OCI-LY3 (cell line): Measurements from ENCODE around the gene PSMA1.

Source experiments
- H2AFZ ChIP-seq: fragments of 200-600, 300-600 bp; shearing (Covaris generic); 2 replicates; pipeline ENCODE4 v1.6.0; 2014; ENCODE audit warnings: antibody characterized with exemption, low read depth, low read length
- H3K27ac ChIP-seq: fragments of 200-600, 300-600 bp; sonication (generic); 2 replicates; pipeline ENCODE4 v1.5.1; 2014; ENCODE audit warnings: mild to moderate bottlenecking, low read length, moderate library complexity, mixed read lengths
- H3K27me3 ChIP-seq: fragments of 200-600, 300-600 bp; sonication (generic); 2 replicates; pipeline ENCODE4 v1.6.1; 2014; ENCODE audit warnings: low read depth, low read length, mixed read lengths
- H3K36me3 ChIP-seq: fragments of 200-600, 300-600 bp; sonication (generic); replicated peaks from 2 replicates; pipeline ENCODE3; 2014; ENCODE audit warnings: low read depth, low read length, mixed read lengths
- H3K4me1 ChIP-seq: fragments of 300-600, 200-600 bp; sonication (generic); 2 replicates; pipeline ENCODE4 v1.6.1; 2014; ENCODE audit warnings: low read length, mixed read lengths
- H3K4me2 ChIP-seq: fragments of 200-600, 300-600 bp; sonication (generic); 2 replicates; pipeline ENCODE4 v1.6.1; 2014; ENCODE audit warnings: low read length, mixed read lengths
- H3K4me3 ChIP-seq: fragments of 300-600, 200-600 bp; sonication (generic); 2 replicates; pipeline ENCODE4 v1.5.1; 2014; ENCODE audit warnings: antibody characterized with exemption, mild to moderate bottlenecking, low read length, moderate library complexity
- H3K79me2 ChIP-seq: fragments of 300-600, 200-600 bp; shearing (Covaris generic); 2 replicates; pipeline ENCODE4 v1.6.1; 2014; ENCODE audit warnings: mild to moderate bottlenecking, low read length, mixed read lengths
- H3K9ac ChIP-seq: fragments of 300-600, 200-600 bp; shearing (Covaris generic); 2 replicates; pipeline ENCODE4 v1.6.0; 2014; ENCODE audit warnings: mild to moderate bottlenecking, low read length, moderate library complexity
- H3K9me3 ChIP-seq: fragments of 200-600, 300-600 bp; shearing (Covaris generic); 2 replicates; pipeline ENCODE4 v1.6.1; 2014; ENCODE audit warnings: low read length, mixed read lengths; ENCODE audit not compliant: insufficient read depth
- H4K20me1 ChIP-seq: fragments of 200-600, 300-600 bp; sonication (generic); 2 replicates; pipeline ENCODE4 v1.6.1; 2016; ENCODE audit warnings: low read length, mixed read lengths; ENCODE audit not compliant: insufficient read depth
- EZH2phosphoT487 ChIP-seq: fragments of 200-600 bp; shearing (Covaris generic); IDR thresholded peaks from 2 replicates; pipeline ENCODE4 v1.6.1; 2018; ENCODE audit warnings: antibody characterized with exemption, mixed run types, low read depth
- TF ChIP-seq, protein P1 (sequence below): fragments of 200-600, 300-600 bp; sonication (generic); IDR thresholded peaks from 2 replicates; pipeline ENCODE4 v1.5.1; 2014; ENCODE audit warnings: antibody characterized with exemption, low read length, low read depth

PSMA1 gene

DNA sequence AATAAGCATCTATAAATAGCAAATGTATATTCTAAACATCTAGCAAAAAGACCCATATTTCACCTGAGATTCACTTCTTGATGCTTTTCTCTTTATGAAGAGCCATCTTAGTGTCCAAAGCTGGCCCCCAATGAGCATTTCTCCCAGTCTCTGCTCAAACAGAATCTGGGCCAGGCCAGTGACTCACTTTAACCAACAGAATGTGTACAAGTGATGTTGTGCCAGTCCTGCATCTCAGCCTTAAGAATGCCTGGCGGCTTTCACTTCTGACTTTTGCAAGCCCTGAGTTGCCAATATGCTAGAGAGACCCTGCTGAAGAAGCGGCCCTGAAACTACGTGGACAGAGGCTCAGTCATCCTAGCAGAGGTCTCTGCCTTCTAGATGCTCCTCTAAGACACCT lies 13.7 kb downstream of the PSMA1 start:
- Histone ChIP-seq H2AFZ (no peak overlapping the region), H3K9ac (no peak overlapping the region), H3K4me3 (no peak overlapping the region), H3K4me2 (no peak overlapping the region), H3K27ac (no peak overlapping the region), H3K9me3 (no peaks in the 10 kb centered on the region), H3K4me1 (no peaks in the 10 kb centered on the region), H4K20me1 (no peaks in the 10 kb centered on the region), H3K27me3 (no peaks in the 10 kb centered on the region), H3K79me2 (no peaks in the 10 kb centered on the region; the same call in 1 of the 2 replicates), H3K36me3 (peaks cover 58% of the 10 kb centered on the region)
- TF ChIP-seq, protein P1, sequence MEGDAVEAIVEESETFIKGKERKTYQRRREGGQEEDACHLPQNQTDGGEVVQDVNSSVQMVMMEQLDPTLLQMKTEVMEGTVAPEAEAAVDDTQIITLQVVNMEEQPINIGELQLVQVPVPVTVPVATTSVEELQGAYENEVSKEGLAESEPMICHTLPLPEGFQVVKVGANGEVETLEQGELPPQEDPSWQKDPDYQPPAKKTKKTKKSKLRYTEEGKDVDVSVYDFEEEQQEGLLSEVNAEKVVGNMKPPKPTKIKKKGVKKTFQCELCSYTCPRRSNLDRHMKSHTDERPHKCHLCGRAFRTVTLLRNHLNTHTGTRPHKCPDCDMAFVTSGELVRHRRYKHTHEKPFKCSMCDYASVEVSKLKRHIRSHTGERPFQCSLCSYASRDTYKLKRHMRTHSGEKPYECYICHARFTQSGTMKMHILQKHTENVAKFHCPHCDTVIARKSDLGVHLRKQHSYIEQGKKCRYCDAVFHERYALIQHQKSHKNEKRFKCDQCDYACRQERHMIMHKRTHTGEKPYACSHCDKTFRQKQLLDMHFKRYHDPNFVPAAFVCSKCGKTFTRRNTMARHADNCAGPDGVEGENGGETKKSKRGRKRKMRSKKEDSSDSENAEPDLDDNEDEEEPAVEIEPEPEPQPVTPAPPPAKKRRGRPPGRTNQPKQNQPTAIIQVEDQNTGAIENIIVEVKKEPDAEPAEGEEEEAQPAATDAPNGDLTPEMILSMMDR: no peak
- no peak for TF ChIP-seq EZH2phosphoT487

GRCh38 chr11:14503023-14503422 lies 17.2 kb downstream of the PSMA1 start:
- no peaks in the 10 kb centered on the region for H3K27me3 ChIP-seq
- H2AFZ ChIP-seq: no peak overlapping the region
- no peak overlapping the region for H3K4me3 ChIP-seq
- peaks cover 17% of the 10 kb centered on the region for H3K79me2 ChIP-seq
- H3K9me3 ChIP-seq: no peaks in the 10 kb centered on the region
- H3K27ac ChIP-seq: no peak overlapping the region
- H3K9ac ChIP-seq: no peak overlapping the region
- H3K36me3 ChIP-seq: peaks cover 38% of the 10 kb centered on the region
- TF ChIP-seq EZH2phosphoT487: no peak
- TF ChIP-seq, protein P1: no peak
- no peaks in the 10 kb centered on the region for H4K20me1 ChIP-seq
- H3K4me1 ChIP-seq: peaks cover 15% of the 10 kb centered on the region; the same call in 1 of the 2 replicates
- H3K4me2 ChIP-seq: no peak overlapping the region

DNA sequence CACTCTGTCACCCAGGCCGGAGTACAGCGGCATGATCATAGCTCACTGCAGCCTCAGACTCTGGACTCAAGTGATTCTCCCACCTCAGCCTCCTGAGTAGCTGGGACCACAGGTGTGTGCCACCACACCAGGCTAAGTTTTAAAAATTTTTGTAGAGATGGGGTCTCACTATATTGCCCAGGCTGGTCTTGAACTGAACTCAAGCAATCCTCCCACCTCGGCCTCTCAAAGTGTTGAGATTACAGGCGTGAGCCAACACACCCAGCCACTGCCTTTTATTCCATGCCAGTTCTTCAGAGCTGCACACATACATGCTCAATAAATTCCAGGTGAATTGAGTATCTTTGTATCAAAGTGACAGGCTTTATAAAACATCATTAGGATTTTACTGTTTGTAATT lies 18.1 kb downstream of the PSMA1 start:
- TF ChIP-seq, protein P1: no peak
- no peak for TF ChIP-seq EZH2phosphoT487
- Histone ChIP-seq H3K27me3 (no peaks in the 10 kb centered on the region), H3K9me3 (no peaks in the 10 kb centered on the region), H3K79me2 (peaks cover 26% of the 10 kb centered on the region), H3K4me2 (no peak overlapping the region), H2AFZ (no peak overlapping the region), H3K27ac (no peak overlapping the region), H4K20me1 (no peaks in the 10 kb centered on the region), H3K9ac (no peak overlapping the region), H3K36me3 (peaks cover 38% of the 10 kb centered on the region), H3K4me1 (peaks cover 15% of the 10 kb centered on the region; the same call in 1 of the 2 replicates), H3K4me3 (no peak overlapping the region)

GRCh38 chr11:14500181-14500651 lies 20.0 kb downstream of the PSMA1 start:
- H3K4me1 ChIP-seq: peaks cover 15% of the 10 kb centered on the region; the same call in 1 of the 2 replicates
- H3K4me2 ChIP-seq: peak overlapping the region; percentile 72
- no peaks in the 10 kb centered on the region for H3K9me3 ChIP-seq
- TF ChIP-seq EZH2phosphoT487: no peak
- TF ChIP-seq, protein P1: no peak
- H3K36me3 ChIP-seq: peaks cover 31% of the 10 kb centered on the region
- H3K27ac ChIP-seq: peak overlapping the region; percentile 64
- peaks cover 31% of the 10 kb centered on the region for H3K79me2 ChIP-seq
- H3K4me3 ChIP-seq: peak overlapping the region; percentile 87
- H4K20me1 ChIP-seq: no peaks in the 10 kb centered on the region
- H2AFZ ChIP-seq: peak overlapping the region; percentile 92
- no peaks in the 10 kb centered on the region for H3K27me3 ChIP-seq
- peak overlapping the region; percentile 73 for H3K9ac ChIP-seq
